ENCODE data around the gene CATSPER3. TPM values are rescaled to one million over a fixed set of nuclear protein-coding genes. Genes with fewer than 3 reads are reported as not detected.

Gene CATSPER3
- total and polyA plus RNA-seq, 2 of the 8 experiments (the other 6 are each of a cell fraction or from before 2014, with no cell fraction given): 0.62 TPM; not detected in 1

DNA sequence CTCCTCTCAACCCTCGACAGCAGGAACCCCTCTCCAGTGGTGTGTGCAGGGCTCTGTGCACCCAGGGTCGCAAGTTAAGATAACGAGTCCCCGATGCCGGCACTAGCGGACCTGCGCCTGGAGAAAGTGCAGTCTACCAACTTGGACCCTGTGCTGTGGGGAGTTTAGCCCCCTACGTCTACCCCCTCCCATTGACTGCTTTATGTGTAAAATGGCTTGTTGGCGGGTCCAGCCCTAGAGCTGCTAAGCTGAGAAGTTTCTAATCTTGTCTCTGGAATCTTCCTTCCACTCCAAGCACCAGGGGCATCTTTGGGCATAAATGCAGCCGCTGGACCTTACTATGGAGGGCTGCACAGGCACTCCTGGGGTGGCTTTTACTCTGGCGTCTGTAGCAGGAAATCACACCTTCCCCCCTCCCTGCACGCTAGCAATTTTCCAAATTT lies 73.5 kb downstream of the CATSPER3 start:
- no peak for DNase-seq (ENCODE audit: low read depth in 1 of 2, low spot score in 2 of 2)
- FAIRE-seq: no peak
- no peak overlapping the region for H3K27ac ChIP-seq (ENCODE audit: low read depth, low read length)
- H3K56ac ChIP-seq (replicated peaks; ENCODE audit: insufficient read length, low read depth, low read length): no peak overlapping the region
- WGBS, 2 experiments (ENCODE audit: extremely low coverage in 1 of 2, insufficient coverage in 1 of 2, insufficient read length in 1 of 2, insufficient replicate concordance in 2 of 2, low coverage in 1 of 2, low lambda C conversion rate in 2 of 2, missing lambda C conversion rate in 1 of 2): 9% methylated on average over 12 of the region's 12 CpGs; no CpG with 5 or more reads in 1 of the 2 experiments
- H3K23ac ChIP-seq (ENCODE audit: insufficient read length): no peak overlapping the region
- 0 out of 2 replicates have a peak overlapping the region, but pooled peaks have one; percentile 95 for H2BK12ac ChIP-seq (ENCODE audit: low read depth, low read length)
- H3K14ac ChIP-seq (ENCODE audit: insufficient read length): no peak overlapping the region
- no peak overlapping the region for H3K4ac ChIP-seq (replicated peaks; ENCODE audit: insufficient read length, low read depth, low read length)
- POLR2A ChIA-PET (ENCODE audit: partially characterized antibody): interaction anchor here (2.3 to 4.0 kb wide), 2 partner anchors 11 to 14 kb away, joined by 11 to 20 read pairs; no protein-coding TSS in a partner anchor
- 0 out of 2 replicates have a peak, but pooled peaks cover under 1% of the 10 kb centered on the region for H3K79me1 ChIP-seq (ENCODE audit: low read depth, low read length)
- peak overlapping the region; percentile 0 to 58 (median 34); a peak in 7 of 8 replicates for H3K4me3 ChIP-seq (ENCODE audit: extremely low read depth in 1 of 4, insufficient read depth in 2 of 4, low read depth in 3 of 4, low read length in 4 of 4)
- H2BK15ac ChIP-seq (ENCODE audit: low read length): no peak overlapping the region
- no peak overlapping the region for H2AK5ac ChIP-seq (ENCODE audit: low read depth, low read length)
- H4K8ac ChIP-seq (ENCODE audit: extremely low read depth, insufficient read depth, low read length): peak overlapping the region; percentile 63
- no peak overlapping the region for H4K5ac ChIP-seq (ENCODE audit: insufficient read length, low read depth, low read length)
- H4K91ac ChIP-seq (replicated peaks; ENCODE audit: insufficient read length, low read length): no peak overlapping the region
- H3K9ac ChIP-seq (replicated peaks in 1 of 4; ENCODE audit: extremely low read depth in 1 of 4, low read depth in 3 of 4, low read length in 3 of 4): no peak overlapping the region
- peaks cover 86 to 100% (median 96%) of the 10 kb centered on the region in 4 experiments for H3K27me3 ChIP-seq (replicated peaks in 1 of 4; ENCODE audit: control insufficient read depth in 3 of 4, extremely low read depth in 1 of 4, insufficient read depth in 3 of 4, low read length in 3 of 4)
- H4K20me1 ChIP-seq (replicated peaks in 1 of 2; ENCODE audit: control insufficient read depth in 1 of 2, insufficient read depth in 2 of 2, low read length in 2 of 2): peaks cover 24 to 33% of the 10 kb centered on the region in 2 experiments
- H2BK20ac ChIP-seq (ENCODE audit: low read length): no peak overlapping the region
- no peaks in the 10 kb centered on the region for H3K79me2 ChIP-seq (ENCODE audit: control insufficient read depth in 1 of 2, insufficient read depth in 2 of 2, low read length in 2 of 2)
- no peak overlapping the region for H2BK120ac ChIP-seq (replicated peaks; ENCODE audit: low read depth, low read length)
- CTCF ChIA-PET (ENCODE audit: partially characterized antibody): interaction anchor here (1.1 to 2.4 kb wide), 3 partner anchors 11 to 150 kb away, joined by 3 to 7 read pairs (median 7); no protein-coding TSS in a partner anchor
- peak overlapping the region; percentile 86; the same call in 1 of the 2 replicates for H3K18ac ChIP-seq (ENCODE audit: extremely low read depth, low read length)
- H3K23me2 ChIP-seq (ENCODE audit: low read depth, low read length): peaks cover 12% of the 10 kb centered on the region; the same call in 1 of the 2 replicates
- peaks cover 3 to 24% (median 14%) of the 10 kb centered on the region in 4 experiments; a peak in 6 of 7 replicates for H3K4me1 ChIP-seq (replicated peaks in 1 of 4; ENCODE audit: control insufficient read depth in 3 of 4, insufficient read depth in 4 of 4, low read length in 3 of 4)
- H2BK5ac ChIP-seq (ENCODE audit: low read depth, low read length): no peak overlapping the region
- no peaks in the 10 kb centered on the region for H3K9me3 ChIP-seq (ENCODE audit: insufficient read depth in 2 of 2, low read depth in 1 of 2, low read length in 1 of 2)
- 0 out of 8 replicates have a peak, but pooled peaks cover 0 to 3% (median 0%) of the 10 kb centered on the region in 4 experiments for H3K36me3 ChIP-seq (ENCODE audit: control insufficient read depth in 2 of 4, insufficient read depth in 4 of 4, low read length in 3 of 4)
- peak overlapping the region; percentile 63 to 77 for H3K4me2 ChIP-seq (ENCODE audit: insufficient read depth in 1 of 2, low read depth in 2 of 2, low read length in 2 of 2)
- H2AFZ ChIP-seq (ENCODE audit: low read length): peak overlapping the region; percentile 17; the same call in 1 of the 2 replicates
- no peak for TF ChIP-seq KDM1A (IDR thresholded peaks at IDR 0.05; ENCODE audit: borderline replicate concordance, low read length)
- TF ChIP-seq NRF1 (IDR thresholded peaks at IDR 0.05; ENCODE audit: low read depth, low read length): no peak
- TF ChIP-seq E2F6 (IDR thresholded peaks at IDR 0.05): no peak
- no peak for TF ChIP-seq SP2 (IDR thresholded peaks at IDR 0.05; ENCODE audit: low read length)
- TF ChIP-seq BACH1 (IDR thresholded peaks at IDR 0.05; ENCODE audit: low read length): no peak
- TF ChIP-seq CTBP2 (IDR thresholded peaks at IDR 0.05; ENCODE audit: borderline replicate concordance, insufficient read depth, insufficient read length, low read length): peak; percentile 8
- TF ChIP-seq KDM5A (IDR thresholded peaks at IDR 0.05; ENCODE audit: low read length): no peak
- no peak for TF ChIP-seq POU5F1 (IDR thresholded peaks at IDR 0.05; ENCODE audit: low read depth, low read length)
- no peak for TF ChIP-seq EP300 (IDR thresholded peaks at IDR 0.05; ENCODE audit: borderline replicate concordance in 1 of 2, low read depth in 2 of 2, low read length in 2 of 2)
- no peak for TF ChIP-seq SIRT6 (IDR thresholded peaks at IDR 0.05; ENCODE audit: low read length)
- TF ChIP-seq CHD1 (IDR thresholded peaks at IDR 0.05; ENCODE audit: low read depth, low read length): no peak
